ENCODE data around the gene TUBA3C. TPM values are rescaled to one million over a fixed set of nuclear protein-coding genes. Genes with fewer than 3 reads are reported as not detected.

The TUBA3C gene
- total RNA-seq, 2 experiments from 2014 or later: not detected

- no peaks in the 10 kb centered on the region for H3K9me3 Mint-ChIP-seq (ENCODE audit: low read depth)
- H3K4me1 Mint-ChIP-seq: no peaks in the 10 kb centered on the region
- DNase-seq: no peak
- H3K4me3 Mint-ChIP-seq: no peak overlapping the region
- ATAC-seq: no peak
- no peaks in the 10 kb centered on the region for H3K36me3 Mint-ChIP-seq
- no peaks in the 10 kb centered on the region for H3K27me3 Mint-ChIP-seq
- H3K27ac Mint-ChIP-seq: no peak overlapping the region
- CTCF ChIA-PET: no interaction called here
Measured at GRCh38 chr13:19156013-19156825, 25.4 kb downstream of the TUBA3C start.

- Mint-ChIP-seq H3K9me3 (ENCODE audit: low read depth) (no peaks in the 10 kb centered on the region), H3K27ac (no peak overlapping the region), H3K36me3 (no peaks in the 10 kb centered on the region), H3K27me3 (no peaks in the 10 kb centered on the region), H3K4me3 (no peak overlapping the region), H3K4me1 (no peaks in the 10 kb centered on the region)
- no peak for ATAC-seq
- CTCF ChIA-PET: no interaction called here
- DNase-seq: no peak
Measured at GRCh38 chr13:19155321-19155861, 26.2 kb downstream of the TUBA3C start.

- CTCF ChIA-PET: no interaction called here
- Mint-ChIP-seq H3K36me3 (no peaks in the 10 kb centered on the region), H3K4me1 (no peaks in the 10 kb centered on the region), H3K9me3 (ENCODE audit: low read depth) (no peaks in the 10 kb centered on the region), H3K27me3 (no peaks in the 10 kb centered on the region), H3K4me3 (no peak overlapping the region), H3K27ac (no peak overlapping the region)
- DNase-seq (no peak), ATAC-seq (no peak)
Measured at GRCh38 chr13:19154843-19155242, 26.8 kb downstream of the TUBA3C start.

GRCh38 chr13:19153782-19154450 is 27.7 kb downstream of the TUBA3C start:
- H3K27me3 Mint-ChIP-seq: no peaks in the 10 kb centered on the region
- H3K27ac Mint-ChIP-seq: no peak overlapping the region
- DNase-seq (no peak), ATAC-seq (no peak)
- H3K4me3 Mint-ChIP-seq: no peak overlapping the region
- CTCF ChIA-PET: no interaction called here
- H3K4me1 Mint-ChIP-seq: no peaks in the 10 kb centered on the region
- H3K9me3 Mint-ChIP-seq (ENCODE audit: low read depth): peaks cover 2% of the 10 kb centered on the region
- no peaks in the 10 kb centered on the region for H3K36me3 Mint-ChIP-seq

- Mint-ChIP-seq H3K9me3 (ENCODE audit: low read depth) (peaks cover 9% of the 10 kb centered on the region), H3K27me3 (no peaks in the 10 kb centered on the region), H3K4me1 (no peaks in the 10 kb centered on the region), H3K4me3 (no peak overlapping the region), H3K27ac (no peak overlapping the region), H3K36me3 (no peaks in the 10 kb centered on the region)
- CTCF ChIA-PET: no interaction called here
- DNase-seq (no peak), ATAC-seq (no peak)
Measured at GRCh38 chr13:19152403-19152802, 29.2 kb downstream of the TUBA3C start.

- CTCF ChIA-PET: no interaction called here
- ATAC-seq (no peak), DNase-seq (no peak)
- H3K27me3 Mint-ChIP-seq: no peaks in the 10 kb centered on the region
- H3K4me3 Mint-ChIP-seq: no peak overlapping the region
- H3K27ac Mint-ChIP-seq: no peak overlapping the region
- peaks cover 9% of the 10 kb centered on the region for H3K9me3 Mint-ChIP-seq (ENCODE audit: low read depth)
- no peaks in the 10 kb centered on the region for H3K36me3 Mint-ChIP-seq
- H3K4me1 Mint-ChIP-seq: no peaks in the 10 kb centered on the region
Measured at GRCh38 chr13:19151581-19152263, 29.9 kb downstream of the TUBA3C start.

GRCh38 chr13:19150712-19151228 is 30.9 kb downstream of the TUBA3C start:
- no peak overlapping the region for H3K4me3 Mint-ChIP-seq
- no peaks in the 10 kb centered on the region for H3K36me3 Mint-ChIP-seq
- H3K4me1 Mint-ChIP-seq: no peaks in the 10 kb centered on the region
- H3K9me3 Mint-ChIP-seq (ENCODE audit: low read depth): peaks cover 11% of the 10 kb centered on the region
- ATAC-seq (no peak), DNase-seq (no peak)
- CTCF ChIA-PET: no interaction called here
- no peaks in the 10 kb centered on the region for H3K27me3 Mint-ChIP-seq
- H3K27ac Mint-ChIP-seq: no peak overlapping the region

GRCh38 chr13:19150226-19150625 is 31.4 kb downstream of the TUBA3C start:
- H3K36me3 Mint-ChIP-seq: no peaks in the 10 kb centered on the region
- H3K4me3 Mint-ChIP-seq: no peak overlapping the region
- ATAC-seq: no peak
- CTCF ChIA-PET: no interaction called here
- H3K27ac Mint-ChIP-seq: no peak overlapping the region
- H3K9me3 Mint-ChIP-seq (ENCODE audit: low read depth): peaks cover 11% of the 10 kb centered on the region
- no peaks in the 10 kb centered on the region for H3K27me3 Mint-ChIP-seq
- H3K4me1 Mint-ChIP-seq: no peaks in the 10 kb centered on the region
- DNase-seq: no peak

- Mint-ChIP-seq H3K4me3 (no peak overlapping the region), H3K27ac (no peak overlapping the region), H3K36me3 (no peaks in the 10 kb centered on the region), H3K27me3 (no peaks in the 10 kb centered on the region), H3K9me3 (ENCODE audit: low read depth) (peaks cover 11% of the 10 kb centered on the region), H3K4me1 (no peaks in the 10 kb centered on the region)
- no peak for DNase-seq
- CTCF ChIA-PET: no interaction called here
- no peak for ATAC-seq
Measured at GRCh38 chr13:19148561-19148960, 33.1 kb downstream of the TUBA3C start.

Data from activated CD8-positive, alpha-beta memory T cell treated with anti-CD3 and anti-CD28 coated beads, Interleukin-2, amount 10 ng/mL, durations not matched to agents 7 days and 5 days (primary cell).